Spleen (tissue), 7 donors: ENCODE results near the gene SLC39A11.
"Not testable (repeated sequence)": the region's sequence is repeated elsewhere in the genome, so short reads cannot be mapped to it uniquely, and the experiment has no call there.

ENCODE experiments used
- CTCF ChIP-seq, 11 experiments: fragments of 200-600 bp in 7 of 11; fragments of 450-650 bp in 4 of 11; sonication (generic) in 4 of 11; IDR thresholded peaks in 8 of 11; conservative IDR thresholded peaks in 3 of 11; 1 replicate in 7 of 11; 2 replicates in 4 of 11; pipeline versions ENCODE4 v1.4.0 to v1.8.0; 2016 to 2021; ENCODE audit warnings: antibody characterized with exemption in 11 of 11, inconsistent platforms in 4 of 11, mild to moderate bottlenecking in 1 of 11
- POLR2A ChIP-seq, 3 donors: fragments of 450-650 bp; IDR thresholded peaks; one replicate each; pipeline ENCODE4 v1.5.1; 2017; ENCODE audit warnings: antibody characterized with exemption in 3 of 3, mild to moderate bottlenecking in 1 of 3
- POLR2AphosphoS5 ChIP-seq, 3 donors: sonication (generic); formaldehyde crosslinking; IDR thresholded peaks; one replicate each; pipeline ENCODE4 v1.5.1; 2017; ENCODE audit warnings: antibody characterized with exemption in 3 of 3
- donor health status: DM: no; HTN: no; CAD: no; lungs with moderate emphysema.
- donor health status: DM: no; HTN: no; CAD: no.
- donor health status: DM: no; HTN: no; CAD: no.

DNA sequence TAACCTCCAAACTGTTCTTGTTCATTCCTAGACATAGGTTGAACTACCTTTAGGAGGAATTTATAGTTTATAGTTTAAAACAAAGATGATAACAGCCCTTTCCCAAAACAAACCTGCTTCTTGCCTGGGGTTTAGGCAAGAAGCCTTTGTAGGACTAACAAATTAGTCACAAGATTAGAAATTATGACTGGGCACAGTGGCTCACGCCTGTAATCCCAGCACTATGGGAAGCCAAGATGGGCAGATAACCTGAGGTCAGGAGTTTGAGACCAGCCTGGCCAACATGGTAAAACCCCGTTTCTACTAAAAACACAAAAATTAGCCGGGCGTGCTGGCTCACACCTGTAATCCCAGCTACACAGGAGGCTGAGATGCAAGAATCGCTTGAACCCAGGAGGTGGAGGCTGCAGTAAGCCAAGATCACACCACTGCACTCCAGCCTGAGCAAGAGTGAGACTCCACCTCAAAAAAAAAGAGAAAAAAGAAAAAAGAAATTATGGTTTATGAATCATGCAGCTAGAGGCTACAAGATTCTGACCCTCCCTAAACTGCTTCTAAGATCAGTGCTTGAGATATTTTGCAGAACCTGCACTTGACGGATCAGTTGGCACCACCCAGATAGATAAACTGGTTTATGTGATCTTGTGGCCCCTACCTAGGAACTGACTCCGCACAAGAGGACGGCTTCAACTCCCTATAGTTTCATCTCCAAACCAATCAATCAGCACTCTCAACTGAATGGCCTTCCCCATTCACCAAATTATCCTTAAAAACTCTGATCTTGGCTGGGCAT lies 5.7 kb upstream of the SLC39A11 start:
- TF ChIP-seq CTCF (IDR thresholded peaks at IDR 0.05 in 8 of 11, conservative IDR thresholded peaks at IDR 0.05 in 3 of 11); POLR2AphosphoS5 (IDR thresholded peaks at IDR 0.05); POLR2A (IDR thresholded peaks at IDR 0.05): not testable (repeated sequence)
